ENCODE measurements around the gene SOX10. TPM values are rescaled to one million over a fixed set of nuclear protein-coding genes. Genes with fewer than 3 reads are reported as not detected.

SOX10 gene
- total RNA-seq, result 1 to 10 TPM; 1.5 to 7.0 TPM

DNA sequence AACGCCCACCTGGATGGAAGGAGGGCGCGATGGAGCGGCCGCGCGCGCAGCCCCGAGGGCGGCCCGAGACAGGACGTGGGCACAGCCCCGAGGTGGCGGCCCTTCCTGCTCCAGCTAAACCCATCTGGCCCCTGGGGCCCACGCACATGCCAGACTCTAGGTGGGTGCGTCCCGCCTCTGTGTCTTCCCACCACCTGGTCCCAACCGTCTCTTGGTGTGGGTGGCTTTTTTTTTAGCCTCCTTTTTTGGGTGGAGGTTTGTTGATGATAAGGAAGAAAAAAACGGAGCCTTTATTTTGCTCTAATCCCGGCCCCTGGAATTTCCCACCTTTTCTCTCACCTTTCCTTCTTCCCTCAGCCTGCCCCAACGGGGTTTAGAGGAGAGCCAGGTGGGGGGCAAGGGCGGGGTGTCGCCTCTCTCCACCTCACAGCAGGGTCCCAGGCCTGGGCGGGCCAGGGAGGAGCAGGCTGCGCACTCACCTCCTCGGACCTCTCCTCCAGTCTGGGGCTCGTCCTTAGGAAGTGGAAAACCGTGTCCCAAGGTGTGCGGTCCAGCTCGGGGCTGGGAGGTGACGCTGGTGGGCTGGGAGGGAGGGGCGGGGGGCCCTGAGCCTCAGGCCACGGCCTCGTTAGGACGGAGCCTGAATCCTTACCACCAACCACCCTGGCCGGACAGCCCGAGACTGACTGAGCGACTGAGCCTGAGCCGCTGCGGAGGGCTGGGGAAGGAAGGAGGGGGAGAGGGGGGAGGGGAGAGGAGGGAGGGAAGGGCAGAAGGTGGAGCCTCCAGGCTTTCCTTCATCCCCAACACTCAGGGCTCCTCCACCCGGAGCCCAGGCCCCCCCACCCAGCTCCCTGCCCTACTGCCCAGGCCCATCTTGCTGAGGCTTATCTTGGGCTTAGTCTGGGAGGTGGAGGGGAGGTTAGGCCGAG is at the start of gene SOX10:
Gene SOX10 (minus strand): TSS at position 696 of the 932 bp plus-strand sequence. CDS start 771 bp downstream, outside the sequence.
- DNase-seq (ENCODE audit: low spot score), result no peak
- H3K27ac ChIP-seq, result no peak within 1 kb of the TSS
- H3K4me3 ChIP-seq, result peak within 1 kb of the TSS; percentile 14 to 26
- no peaks in the 10 kb centered on the region for H3K36me3 ChIP-seq
- TF ChIP-seq, protein P1, sequence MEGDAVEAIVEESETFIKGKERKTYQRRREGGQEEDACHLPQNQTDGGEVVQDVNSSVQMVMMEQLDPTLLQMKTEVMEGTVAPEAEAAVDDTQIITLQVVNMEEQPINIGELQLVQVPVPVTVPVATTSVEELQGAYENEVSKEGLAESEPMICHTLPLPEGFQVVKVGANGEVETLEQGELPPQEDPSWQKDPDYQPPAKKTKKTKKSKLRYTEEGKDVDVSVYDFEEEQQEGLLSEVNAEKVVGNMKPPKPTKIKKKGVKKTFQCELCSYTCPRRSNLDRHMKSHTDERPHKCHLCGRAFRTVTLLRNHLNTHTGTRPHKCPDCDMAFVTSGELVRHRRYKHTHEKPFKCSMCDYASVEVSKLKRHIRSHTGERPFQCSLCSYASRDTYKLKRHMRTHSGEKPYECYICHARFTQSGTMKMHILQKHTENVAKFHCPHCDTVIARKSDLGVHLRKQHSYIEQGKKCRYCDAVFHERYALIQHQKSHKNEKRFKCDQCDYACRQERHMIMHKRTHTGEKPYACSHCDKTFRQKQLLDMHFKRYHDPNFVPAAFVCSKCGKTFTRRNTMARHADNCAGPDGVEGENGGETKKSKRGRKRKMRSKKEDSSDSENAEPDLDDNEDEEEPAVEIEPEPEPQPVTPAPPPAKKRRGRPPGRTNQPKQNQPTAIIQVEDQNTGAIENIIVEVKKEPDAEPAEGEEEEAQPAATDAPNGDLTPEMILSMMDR (IDR thresholded peaks at IDR 0.05), result no peak
- H3K4me1 ChIP-seq, result no peaks in the 10 kb centered on the region
- H3K9me3 ChIP-seq, result no peaks in the 10 kb centered on the region
- H3K27me3 ChIP-seq, result no peaks in the 10 kb centered on the region

DNA sequence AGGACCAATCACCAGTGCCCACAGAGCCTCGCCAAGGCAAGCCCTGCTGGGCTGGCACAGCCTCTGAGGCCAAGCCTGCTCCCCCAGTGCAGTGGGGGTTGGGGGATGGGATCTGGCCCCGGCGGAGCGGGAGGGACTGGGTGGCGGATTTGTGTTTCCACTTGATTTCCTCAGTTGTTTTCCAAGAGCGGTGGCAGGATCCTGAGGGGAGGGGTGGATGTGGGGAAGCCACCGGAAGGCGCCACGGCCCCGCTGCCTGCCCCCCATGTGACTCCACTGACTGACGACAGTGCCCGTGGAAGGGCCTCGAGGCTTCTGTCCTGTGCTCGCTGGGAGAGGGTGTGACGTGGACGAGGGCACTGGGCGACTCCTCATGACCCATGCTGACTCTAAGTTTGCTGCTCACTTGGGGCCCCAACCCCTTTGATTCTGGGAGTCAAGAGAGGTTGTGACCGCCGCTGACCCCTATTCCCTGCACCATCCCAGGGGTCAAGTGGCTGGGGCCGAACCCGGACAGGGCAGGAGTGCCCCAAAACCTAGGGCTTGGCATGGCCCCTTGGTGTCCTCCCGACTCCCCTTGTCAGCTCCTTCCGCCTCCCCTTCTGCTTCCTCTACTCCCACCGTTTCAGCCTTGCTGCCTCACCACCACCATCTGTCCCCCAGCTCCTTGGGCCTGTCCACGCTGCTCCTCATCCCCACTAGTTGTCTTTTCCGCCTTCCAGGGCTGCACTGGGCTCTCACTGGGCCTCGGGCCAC is 49.3 kb upstream of the SOX10 start:
- TF ChIP-seq, protein P1 (IDR thresholded peaks at IDR 0.05), result no peak
- Histone ChIP-seq H3K27me3 (no peaks in the 10 kb centered on the region), H3K4me3 (no peak overlapping the region), H3K9me3 (no peaks in the 10 kb centered on the region), H3K36me3 (no peaks in the 10 kb centered on the region), H3K4me1 (peaks cover 0 to 21% of the 10 kb centered on the region in 2 donors), H3K27ac (peak overlapping the region; percentile 25 to 57)
- peak; percentile 67 for DNase-seq (ENCODE audit: low spot score)

DNA sequence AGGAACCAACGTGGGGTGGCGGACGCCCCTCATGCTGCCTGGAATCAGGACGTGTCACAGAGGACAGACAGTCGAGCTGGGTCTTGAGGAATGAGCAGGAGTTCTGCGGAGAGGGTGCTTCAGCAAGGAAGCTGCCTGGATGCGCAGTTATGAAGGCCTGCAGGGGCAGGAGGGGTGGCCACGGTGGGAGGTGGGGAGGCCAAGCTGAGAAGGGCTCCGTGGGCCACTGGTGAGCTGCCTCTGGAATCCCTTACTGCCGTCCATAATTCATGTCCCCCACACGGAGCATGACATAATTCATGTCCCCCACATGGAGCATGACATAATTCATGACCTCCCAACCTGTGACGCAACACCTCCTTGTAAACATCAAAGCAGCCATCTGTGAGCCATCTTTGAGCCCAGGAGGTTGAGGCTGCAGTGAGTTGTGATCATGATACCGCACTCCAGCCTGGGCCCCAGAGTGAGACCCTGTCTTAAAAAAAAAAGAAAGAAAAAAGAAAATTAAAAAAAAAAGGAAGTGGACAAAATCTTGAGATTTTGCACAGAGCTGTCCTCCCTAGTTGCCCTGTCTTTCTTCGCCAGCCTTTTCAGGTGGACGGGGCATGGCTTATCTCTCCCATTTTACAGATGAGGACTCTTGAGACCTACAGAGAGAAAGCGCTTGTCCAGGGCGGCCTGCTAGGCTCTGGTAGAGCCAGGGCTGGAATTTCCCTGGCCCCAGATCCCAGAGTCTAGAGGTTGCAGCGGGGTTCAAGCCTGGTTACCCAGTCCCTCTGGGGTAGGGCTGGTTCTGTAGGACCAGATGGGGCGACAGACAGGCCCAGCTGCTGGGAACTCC is 48.5 kb upstream of the SOX10 start:
- no peak for DNase-seq (ENCODE audit: low spot score)
- TF ChIP-seq, protein P1 (IDR thresholded peaks at IDR 0.05), result no peak

DNA sequence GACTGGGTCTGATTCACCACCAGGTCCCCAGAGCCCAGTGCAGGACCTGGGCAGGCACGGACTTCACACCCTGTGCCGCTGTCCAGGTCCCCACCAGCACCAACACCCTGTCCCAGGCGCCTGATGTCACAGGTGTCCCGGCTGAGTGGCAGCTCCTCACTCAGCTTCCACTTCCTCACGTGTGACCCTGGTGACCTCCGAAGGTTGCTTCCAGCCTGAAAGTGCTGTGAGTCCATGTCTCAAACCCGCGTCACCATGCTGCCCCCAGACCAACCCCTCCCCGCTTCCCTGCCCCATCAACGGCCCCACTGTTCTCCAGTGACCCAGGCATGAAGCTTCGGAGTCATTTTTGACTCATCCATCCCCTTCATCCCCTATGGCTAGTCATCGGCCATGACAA is 47.1 kb upstream of the SOX10 start:
- no peaks in the 10 kb centered on the region for H3K9me3 ChIP-seq
- no peaks in the 10 kb centered on the region for H3K27me3 ChIP-seq
- H3K27ac ChIP-seq, result no peak overlapping the region
- peaks cover 0 to 21% of the 10 kb centered on the region in 2 donors for H3K4me1 ChIP-seq
- H3K36me3 ChIP-seq, result no peaks in the 10 kb centered on the region
- no peak overlapping the region for H3K4me3 ChIP-seq
- no peak for DNase-seq (ENCODE audit: low spot score)
- TF ChIP-seq, protein P1 (IDR thresholded peaks at IDR 0.05), result no peak

More for the DNA sequence above, 48.5 kb upstream of the SOX10 start:
- peaks cover 0 to 21% of the 10 kb centered on the region in 2 donors for H3K4me1 ChIP-seq
- H3K36me3 ChIP-seq, result no peaks in the 10 kb centered on the region
- H3K27me3 ChIP-seq, result no peaks in the 10 kb centered on the region
- peak overlapping the region in 1 of 2 donors; percentile 10 for H3K27ac ChIP-seq
- H3K4me3 ChIP-seq, result no peak overlapping the region
- no peaks in the 10 kb centered on the region for H3K9me3 ChIP-seq
